BLaER1 (cell line): Measurements from ENCODE around the gene ATF6.

Source experiments
- H3K27ac ChIP-seq: shearing (Covaris generic); formaldehyde crosslinking; 2 replicates; pipeline ENCODE4 v1.8.1; 2022
- H3K27me3 ChIP-seq: shearing (Covaris generic); formaldehyde crosslinking; 2 replicates; pipeline ENCODE4 v1.8.1; 2022
- H3K36me3 ChIP-seq: shearing (Covaris generic); formaldehyde crosslinking; 2 replicates; pipeline ENCODE4 v1.8.1; 2022
- H3K4me1 ChIP-seq: shearing (Covaris generic); formaldehyde crosslinking; 2 replicates; pipeline ENCODE4 v1.8.1; 2022
- H3K4me2 ChIP-seq: shearing (Covaris generic); formaldehyde crosslinking; 2 replicates; pipeline ENCODE4 v1.8.1; 2022
- H3K4me3 ChIP-seq: shearing (Covaris generic); formaldehyde crosslinking; 2 replicates; pipeline ENCODE4 v1.8.1; 2022
- H3K9ac ChIP-seq: shearing (Covaris generic); formaldehyde crosslinking; 2 replicates; pipeline ENCODE4 v1.8.1; 2022
- H3K9me3 ChIP-seq: shearing (Covaris generic); formaldehyde crosslinking; 2 replicates; pipeline ENCODE4 v1.8.1; 2022
- H4K20me1 ChIP-seq: shearing (Covaris generic); formaldehyde crosslinking; 2 replicates; pipeline ENCODE4 v1.8.1; 2022
- Cebpa-rat ChIP-seq: shearing (Covaris generic); IDR thresholded peaks from 2 replicates; pipeline ENCODE4 v1.8.1; 2022

ATF6 gene

DNA sequence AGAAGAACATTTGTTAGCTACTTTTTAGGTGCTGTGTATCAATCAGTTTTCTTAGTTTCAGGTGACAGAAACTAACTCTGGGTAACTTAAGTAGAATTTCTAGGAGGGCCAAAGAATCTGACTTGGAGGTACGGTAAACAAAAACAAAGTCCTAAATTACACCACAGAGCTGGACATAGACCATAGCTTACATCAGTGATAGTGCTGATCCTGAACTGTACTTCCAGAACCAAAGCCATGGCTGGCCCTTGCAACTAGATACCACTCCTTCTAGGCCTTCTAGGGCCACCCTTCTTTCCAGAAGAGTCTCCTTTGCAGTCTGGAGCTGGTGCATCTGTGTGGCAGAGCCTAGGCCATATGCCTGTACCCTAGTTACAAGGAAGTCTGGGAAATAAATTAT, 163.0 kb downstream of the ATF6 start:
- Histone ChIP-seq H3K36me3 (peaks cover 18% of the 10 kb centered on the region), H3K4me3 (no peak overlapping the region)
- no peak for TF ChIP-seq Cebpa-rat

DNA sequence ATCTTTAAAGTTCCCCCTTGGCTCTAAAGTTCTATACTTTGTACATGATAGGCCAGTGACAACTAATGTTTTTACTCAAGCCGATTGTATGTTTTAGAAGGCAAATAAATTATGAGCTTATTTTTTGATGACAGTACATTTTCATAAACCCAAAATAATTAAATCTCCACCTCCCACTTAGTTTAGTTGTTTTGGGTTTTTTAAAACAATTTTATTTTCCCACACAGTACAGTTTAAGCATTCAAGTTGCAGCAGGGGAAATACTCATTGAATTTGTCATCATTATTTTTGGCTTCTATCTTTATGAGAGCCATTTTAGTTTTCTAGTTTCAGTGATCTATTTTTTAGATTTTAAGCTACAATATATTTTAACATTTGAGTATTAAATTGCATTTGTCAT, 163.9 kb downstream of the ATF6 start:
- Histone ChIP-seq H4K20me1 (no peaks in the 10 kb centered on the region), H3K4me3 (no peak overlapping the region), H3K27ac (no peak overlapping the region), H3K9me3 (no peaks in the 10 kb centered on the region), H3K27me3 (no peaks in the 10 kb centered on the region), H3K36me3 (peaks cover 18% of the 10 kb centered on the region), H3K4me1 (peaks cover 22% of the 10 kb centered on the region), H3K4me2 (no peak overlapping the region), H3K9ac (no peak overlapping the region)
- no peak for TF ChIP-seq Cebpa-rat

More for the DNA sequence above, 163.0 kb downstream of the ATF6 start:
- no peak overlapping the region for H3K27ac ChIP-seq
- H3K27me3 ChIP-seq, result no peaks in the 10 kb centered on the region
- no peaks in the 10 kb centered on the region for H4K20me1 ChIP-seq
- H3K4me1 ChIP-seq, result peaks cover 16% of the 10 kb centered on the region
- no peak overlapping the region for H3K9ac ChIP-seq
- H3K9me3 ChIP-seq, result no peaks in the 10 kb centered on the region
- no peak overlapping the region for H3K4me2 ChIP-seq

DNA sequence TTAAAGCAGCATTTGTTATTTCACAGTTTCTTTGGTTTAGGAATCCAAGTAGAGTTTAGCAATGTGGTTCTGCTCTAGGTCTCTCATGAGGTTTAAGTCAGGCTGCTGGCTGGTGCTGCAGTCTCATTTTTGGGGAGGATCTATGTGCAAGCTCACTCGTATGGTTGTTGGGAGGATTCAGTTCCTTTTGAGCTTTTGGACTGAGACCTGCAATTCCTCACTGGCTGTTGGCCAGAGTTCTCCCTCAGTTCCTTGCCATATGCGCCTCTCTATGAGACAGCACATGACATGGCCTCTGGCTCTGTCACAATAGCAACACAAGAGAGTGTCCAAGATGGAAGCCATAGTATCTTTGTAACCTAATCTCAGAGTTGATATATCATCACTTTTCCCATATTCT, 166.5 kb downstream of the ATF6 start:
- no peaks in the 10 kb centered on the region for H4K20me1 ChIP-seq
- no peak overlapping the region for H3K27ac ChIP-seq
- no peak overlapping the region for H3K4me2 ChIP-seq
- no peak for TF ChIP-seq Cebpa-rat
- H3K4me1 ChIP-seq, result peaks cover 22% of the 10 kb centered on the region
- H3K4me3 ChIP-seq, result no peak overlapping the region
- no peaks in the 10 kb centered on the region for H3K9me3 ChIP-seq
- H3K36me3 ChIP-seq, result peaks cover 13% of the 10 kb centered on the region
- no peaks in the 10 kb centered on the region for H3K27me3 ChIP-seq
- H3K9ac ChIP-seq, result no peak overlapping the region

GRCh38 chr1:161933592-161934588, 167.8 kb downstream of the ATF6 start:
- no peaks in the 10 kb centered on the region for H4K20me1 ChIP-seq
- no peak overlapping the region for H3K9ac ChIP-seq
- peaks cover 22% of the 10 kb centered on the region for H3K4me1 ChIP-seq
- peak overlapping the region; percentile 51 for H3K4me2 ChIP-seq
- no peaks in the 10 kb centered on the region for H3K27me3 ChIP-seq
- H3K36me3 ChIP-seq, result peaks cover 12% of the 10 kb centered on the region
- no peak overlapping the region for H3K4me3 ChIP-seq
- no peaks in the 10 kb centered on the region for H3K9me3 ChIP-seq
- no peak for TF ChIP-seq Cebpa-rat
- H3K27ac ChIP-seq, result no peak overlapping the region

GRCh38 chr1:161935264-161935663, 169.1 kb downstream of the ATF6 start:
- peaks cover 28% of the 10 kb centered on the region for H3K4me1 ChIP-seq
- H3K4me3 ChIP-seq, result no peak overlapping the region
- no peak overlapping the region for H3K9ac ChIP-seq
- H3K9me3 ChIP-seq, result no peaks in the 10 kb centered on the region
- H3K36me3 ChIP-seq, result peaks cover 11% of the 10 kb centered on the region
- H3K27ac ChIP-seq, result no peak overlapping the region
- no peaks in the 10 kb centered on the region for H4K20me1 ChIP-seq
- H3K4me2 ChIP-seq, result no peak overlapping the region
- H3K27me3 ChIP-seq, result no peaks in the 10 kb centered on the region
- TF ChIP-seq Cebpa-rat, result no peak

DNA sequence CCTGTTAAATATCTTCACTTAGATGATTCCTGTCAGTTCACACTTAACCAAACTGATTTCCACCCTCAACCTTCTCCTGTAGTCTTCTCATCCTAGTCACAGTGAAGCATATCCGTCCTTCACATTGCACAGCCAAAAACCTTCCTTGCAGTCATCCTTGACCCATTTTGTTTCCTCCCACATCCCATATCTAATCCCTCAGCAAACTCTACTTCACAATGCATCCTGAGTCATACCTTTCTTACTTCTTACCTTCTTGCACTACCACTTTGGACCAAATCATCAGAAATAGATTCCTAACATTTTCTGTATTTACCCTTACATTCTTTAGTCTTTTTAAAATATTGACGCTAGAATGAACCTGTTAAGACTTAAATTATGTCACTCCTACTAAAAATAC, 170.7 kb downstream of the ATF6 start:
- H4K20me1 ChIP-seq, result no peaks in the 10 kb centered on the region
- H3K27ac ChIP-seq, result no peak overlapping the region
- no peak overlapping the region for H3K4me2 ChIP-seq

GRCh38 chr1:161940866-161941591, 174.9 kb downstream of the ATF6 start:
- Histone ChIP-seq H3K9me3 (no peaks in the 10 kb centered on the region), H3K9ac (no peak overlapping the region), H3K36me3 (peaks cover 49% of the 10 kb centered on the region), H4K20me1 (no peaks in the 10 kb centered on the region), H3K27me3 (no peaks in the 10 kb centered on the region), H3K27ac (no peak overlapping the region), H3K4me1 (peaks cover 6% of the 10 kb centered on the region; the same call in 1 of the 2 replicates), H3K4me2 (no peak overlapping the region), H3K4me3 (no peak overlapping the region)
- TF ChIP-seq Cebpa-rat, result no peak

More for the DNA sequence above, 170.7 kb downstream of the ATF6 start:
- Histone ChIP-seq H3K4me1 (peaks cover 28% of the 10 kb centered on the region), H3K9ac (no peak overlapping the region), H3K27me3 (no peaks in the 10 kb centered on the region), H3K9me3 (no peaks in the 10 kb centered on the region), H3K4me3 (no peak overlapping the region), H3K36me3 (peaks cover 13% of the 10 kb centered on the region)
- no peak for TF ChIP-seq Cebpa-rat

GRCh38 chr1:161941726-161942436, 175.8 kb downstream of the ATF6 start:
- H3K27me3 ChIP-seq, result no peaks in the 10 kb centered on the region
- peaks cover 6% of the 10 kb centered on the region; the same call in 1 of the 2 replicates for H3K4me1 ChIP-seq
- H4K20me1 ChIP-seq, result no peaks in the 10 kb centered on the region
- no peak overlapping the region for H3K4me2 ChIP-seq
- no peak overlapping the region for H3K9ac ChIP-seq
- peaks cover 45% of the 10 kb centered on the region for H3K36me3 ChIP-seq
- no peaks in the 10 kb centered on the region for H3K9me3 ChIP-seq
- H3K4me3 ChIP-seq, result no peak overlapping the region
- no peak for TF ChIP-seq Cebpa-rat
- H3K27ac ChIP-seq, result no peak overlapping the region

DNA sequence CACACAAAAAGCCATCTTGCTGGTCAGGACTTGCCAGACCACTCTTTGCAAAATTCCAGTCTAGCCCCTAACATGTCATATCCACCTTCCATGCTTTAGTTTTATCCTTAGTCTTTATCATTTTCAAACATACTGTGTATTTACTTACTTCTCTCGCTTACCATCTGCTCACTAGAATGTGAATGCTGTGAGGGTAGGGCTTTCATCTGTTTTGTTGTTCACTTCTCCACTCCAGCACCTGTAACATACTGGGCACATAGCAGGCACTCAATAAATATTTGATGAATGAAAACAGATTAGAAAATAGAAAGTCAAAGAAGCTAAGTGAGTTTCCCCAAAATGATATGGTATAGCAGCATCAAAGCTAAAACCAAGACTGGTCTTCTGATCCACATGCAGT, 177.6 kb downstream of the ATF6 start:
- H3K4me3 ChIP-seq, result no peak overlapping the region
- H3K27me3 ChIP-seq, result no peaks in the 10 kb centered on the region
- H3K4me1 ChIP-seq, result peaks cover 6% of the 10 kb centered on the region; the same call in 1 of the 2 replicates
- no peak overlapping the region for H3K27ac ChIP-seq
- H3K36me3 ChIP-seq, result peaks cover 44% of the 10 kb centered on the region
- no peaks in the 10 kb centered on the region for H4K20me1 ChIP-seq
- no peaks in the 10 kb centered on the region for H3K9me3 ChIP-seq
- TF ChIP-seq Cebpa-rat, result no peak
- no peak overlapping the region for H3K9ac ChIP-seq
- no peak overlapping the region for H3K4me2 ChIP-seq
